ENCODE measurements around the gene CAMK2B.
A peak's percentile ranks its signal among the peaks of the same experiment; 100 is the strongest.

Gene CAMK2B

GRCh38 chr7:44285561-44285960, 39.8 kb downstream of the CAMK2B start:
- no peak for DNase-seq

- DNase-seq, result peak; percentile 8
These were observed 40.4 kb downstream of the CAMK2B start for GRCh38 chr7:44284881-44285541.

GRCh38 chr7:44284216-44284615, 41.2 kb downstream of the CAMK2B start:
- peak; percentile 12 for DNase-seq

- DNase-seq, result peak; percentile 12
These were observed 41.8 kb downstream of the CAMK2B start for GRCh38 chr7:44283381-44284211.

GRCh38 chr7:44282601-44283171, 42.7 kb downstream of the CAMK2B start:
- DNase-seq, result no peak

GRCh38 chr7:44281811-44282600, 43.4 kb downstream of the CAMK2B start:
- peak; percentile 10 for DNase-seq

GRCh38 chr7:44280993-44281721, 44.2 kb downstream of the CAMK2B start:
- peak; percentile 6 for DNase-seq

GRCh38 chr7:44280636-44280992, 44.8 kb downstream of the CAMK2B start:
- DNase-seq, result no peak

GRCh38 chr7:44279731-44280505, 45.5 kb downstream of the CAMK2B start:
- DNase-seq, result peak; percentile 4

- DNase-seq, result peak; percentile 15
These were observed 46.1 kb downstream of the CAMK2B start for GRCh38 chr7:44279286-44279685.

- peak; percentile 4 for DNase-seq
These were observed 46.8 kb downstream of the CAMK2B start for GRCh38 chr7:44278451-44279161.

- DNase-seq, result no peak
These were observed 47.5 kb downstream of the CAMK2B start for GRCh38 chr7:44277851-44278250.

- peak; percentile 6 for DNase-seq
These were observed 48.0 kb downstream of the CAMK2B start for GRCh38 chr7:44277391-44277790.

GRCh38 chr7:44276571-44277221, 48.7 kb downstream of the CAMK2B start:
- peak; percentile 8 for DNase-seq

GRCh38 chr7:44275957-44276570, 49.3 kb downstream of the CAMK2B start:
- DNase-seq, result peak; percentile 6

- DNase-seq, result no peak
These were observed 50.2 kb downstream of the CAMK2B start for GRCh38 chr7:44275146-44275545.

GRCh38 chr7:44274623-44274975, 50.8 kb downstream of the CAMK2B start:
- no peak for DNase-seq

- DNase-seq, result no peak
These were observed 51.4 kb downstream of the CAMK2B start for GRCh38 chr7:44273681-44274622.

GRCh38 chr7:44272981-44273380, 52.4 kb downstream of the CAMK2B start:
- DNase-seq, result no peak
